ENCODE results near the gene RASGRF1. TPM values are rescaled to one million over a fixed set of nuclear protein-coding genes. Genes with fewer than 3 reads are reported as not detected.

Gene RASGRF1
- total and polyA plus RNA-seq, 2 donors (not counting 1 experiment from before 2014, with no cell fraction given) = 0.09 TPM; not detected in 1

DNA sequence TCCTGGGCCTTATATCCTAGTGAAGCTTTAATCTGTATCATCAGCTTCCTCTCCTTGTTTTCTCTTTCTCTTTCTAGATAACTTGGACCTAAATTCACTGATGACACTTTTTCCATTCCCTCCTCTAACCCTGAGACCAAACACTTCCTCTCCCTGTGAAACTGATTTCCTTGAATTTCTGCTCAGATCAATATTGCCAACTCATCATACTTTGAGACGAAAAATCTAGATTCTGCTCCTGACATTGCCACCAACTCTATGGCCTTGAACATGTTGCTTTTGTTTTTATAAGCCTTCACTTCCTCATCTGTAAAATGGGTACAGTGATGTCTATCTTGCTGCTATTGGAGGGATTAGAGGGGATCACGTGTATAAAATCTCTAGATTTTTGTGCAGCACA is 42.7 kb upstream of the RASGRF1 start:
- H3K27me3 ChIP-seq (ENCODE audit: control insufficient read depth, insufficient read depth, low read length) = no peaks in the 10 kb centered on the region
- TF ChIP-seq, protein P1, sequence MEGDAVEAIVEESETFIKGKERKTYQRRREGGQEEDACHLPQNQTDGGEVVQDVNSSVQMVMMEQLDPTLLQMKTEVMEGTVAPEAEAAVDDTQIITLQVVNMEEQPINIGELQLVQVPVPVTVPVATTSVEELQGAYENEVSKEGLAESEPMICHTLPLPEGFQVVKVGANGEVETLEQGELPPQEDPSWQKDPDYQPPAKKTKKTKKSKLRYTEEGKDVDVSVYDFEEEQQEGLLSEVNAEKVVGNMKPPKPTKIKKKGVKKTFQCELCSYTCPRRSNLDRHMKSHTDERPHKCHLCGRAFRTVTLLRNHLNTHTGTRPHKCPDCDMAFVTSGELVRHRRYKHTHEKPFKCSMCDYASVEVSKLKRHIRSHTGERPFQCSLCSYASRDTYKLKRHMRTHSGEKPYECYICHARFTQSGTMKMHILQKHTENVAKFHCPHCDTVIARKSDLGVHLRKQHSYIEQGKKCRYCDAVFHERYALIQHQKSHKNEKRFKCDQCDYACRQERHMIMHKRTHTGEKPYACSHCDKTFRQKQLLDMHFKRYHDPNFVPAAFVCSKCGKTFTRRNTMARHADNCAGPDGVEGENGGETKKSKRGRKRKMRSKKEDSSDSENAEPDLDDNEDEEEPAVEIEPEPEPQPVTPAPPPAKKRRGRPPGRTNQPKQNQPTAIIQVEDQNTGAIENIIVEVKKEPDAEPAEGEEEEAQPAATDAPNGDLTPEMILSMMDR (conservative IDR thresholded peaks at IDR 0.05 in 1 of 2, IDR thresholded peaks at IDR 0.05 in 1 of 2; ENCODE audit: low read depth in 1 of 2, low read length in 2 of 2) = no peak
- no peak for TF ChIP-seq EZH2 (IDR thresholded peaks at IDR 0.05; ENCODE audit: low read length, missing control alignments)
- no peak overlapping the region for H3K9ac ChIP-seq (ENCODE audit: insufficient read depth, low read length)
- no peaks in the 10 kb centered on the region for H3K4me1 ChIP-seq (ENCODE audit: control insufficient read depth, extremely low read depth, insufficient read depth, low read length)
- no peaks in the 10 kb centered on the region for H3K36me3 ChIP-seq (ENCODE audit: control insufficient read depth, insufficient read depth, low read length)
- no peaks in the 10 kb centered on the region for H3K9me3 ChIP-seq (ENCODE audit: control insufficient read depth, insufficient read depth, low read depth, low read length)
- H3K4me3 ChIP-seq (replicated peaks in 1 of 4; ENCODE audit: control extremely low read depth in 1 of 4, insufficient read depth in 1 of 4, low read depth in 3 of 4, low read length in 4 of 4) = no peak overlapping the region
- H4K20me1 ChIP-seq (ENCODE audit: control insufficient read depth, extremely low read depth, insufficient read depth, low read length) = no peaks in the 10 kb centered on the region
- H2AFZ ChIP-seq (ENCODE audit: low read length) = no peak overlapping the region
- no peak overlapping the region for H3K27ac ChIP-seq (ENCODE audit: insufficient read depth, low read length)
- no peak overlapping the region for H3K4me2 ChIP-seq (ENCODE audit: extremely low read depth, insufficient read depth, low read length)
- no peaks in the 10 kb centered on the region for H3K79me2 ChIP-seq (ENCODE audit: control insufficient read depth, insufficient read depth, low read length)
- no peak for DNase-seq (ENCODE audit: low read depth in 2 of 2)

DNA sequence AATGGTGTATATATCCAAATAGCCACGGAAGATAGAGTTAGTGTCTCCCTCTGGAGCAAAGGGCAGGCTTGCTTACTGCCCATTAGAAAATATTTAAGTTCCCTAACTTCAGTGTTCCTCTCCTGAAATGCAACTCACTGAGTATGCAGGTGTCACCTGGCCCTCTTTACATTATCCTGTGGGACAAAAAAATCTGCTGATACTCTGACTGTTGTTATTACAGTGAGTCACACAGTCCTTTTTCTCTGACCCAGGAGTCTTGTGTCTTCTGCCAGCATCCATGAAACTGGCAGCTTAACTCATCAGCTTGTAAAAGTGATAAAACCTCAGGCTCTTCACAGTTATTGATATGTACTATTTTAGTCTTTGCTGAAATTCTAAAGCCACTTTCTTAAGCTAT is 42.2 kb upstream of the RASGRF1 start:
- no peaks in the 10 kb centered on the region for H4K20me1 ChIP-seq (ENCODE audit: control insufficient read depth, extremely low read depth, insufficient read depth, low read length)
- no peak overlapping the region for H3K4me3 ChIP-seq (replicated peaks in 1 of 4; ENCODE audit: control extremely low read depth in 1 of 4, insufficient read depth in 1 of 4, low read depth in 3 of 4, low read length in 4 of 4)
- H3K27ac ChIP-seq (ENCODE audit: insufficient read depth, low read length) = no peak overlapping the region
- no peak overlapping the region for H2AFZ ChIP-seq (ENCODE audit: low read length)
- TF ChIP-seq, protein P1 (conservative IDR thresholded peaks at IDR 0.05 in 1 of 2, IDR thresholded peaks at IDR 0.05 in 1 of 2; ENCODE audit: low read depth in 1 of 2, low read length in 2 of 2) = no peak
- no peak for TF ChIP-seq EZH2 (IDR thresholded peaks at IDR 0.05; ENCODE audit: low read length, missing control alignments)
- H3K36me3 ChIP-seq (ENCODE audit: control insufficient read depth, insufficient read depth, low read length) = no peaks in the 10 kb centered on the region
- H3K9ac ChIP-seq (ENCODE audit: insufficient read depth, low read length) = no peak overlapping the region
- no peaks in the 10 kb centered on the region for H3K27me3 ChIP-seq (ENCODE audit: control insufficient read depth, insufficient read depth, low read length)
- no peak for DNase-seq (ENCODE audit: low read depth in 2 of 2)
- H3K4me1 ChIP-seq (ENCODE audit: control insufficient read depth, extremely low read depth, insufficient read depth, low read length) = no peaks in the 10 kb centered on the region
- H3K4me2 ChIP-seq (ENCODE audit: extremely low read depth, insufficient read depth, low read length) = no peak overlapping the region
- H3K79me2 ChIP-seq (ENCODE audit: control insufficient read depth, insufficient read depth, low read length) = no peaks in the 10 kb centered on the region
- no peaks in the 10 kb centered on the region for H3K9me3 ChIP-seq (ENCODE audit: control insufficient read depth, insufficient read depth, low read depth, low read length)

DNA sequence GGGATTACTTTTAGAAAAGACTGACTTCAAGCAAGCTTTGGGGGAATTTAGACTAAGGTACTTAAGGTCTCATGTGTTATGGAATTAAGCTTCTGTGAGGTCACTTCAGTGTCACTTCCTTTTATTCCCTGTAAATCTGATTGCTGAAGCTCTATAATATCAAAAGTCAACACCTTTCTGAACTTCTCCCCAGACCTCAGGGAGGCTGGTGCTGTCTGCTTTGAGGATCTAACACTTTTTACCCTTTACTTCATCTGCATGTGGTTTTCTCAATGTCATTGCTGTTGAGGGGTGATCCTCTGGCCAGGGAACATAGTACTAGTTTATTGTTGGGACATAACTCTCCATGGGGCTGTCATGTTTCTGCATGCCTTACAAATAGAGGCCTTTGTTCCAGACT is 41.8 kb upstream of the RASGRF1 start:
- TF ChIP-seq, protein P1 (conservative IDR thresholded peaks at IDR 0.05 in 1 of 2, IDR thresholded peaks at IDR 0.05 in 1 of 2; ENCODE audit: low read depth in 1 of 2, low read length in 2 of 2) = no peak
- no peak for TF ChIP-seq EZH2 (IDR thresholded peaks at IDR 0.05; ENCODE audit: low read length, missing control alignments)
- no peaks in the 10 kb centered on the region for H3K9me3 ChIP-seq (ENCODE audit: control insufficient read depth, insufficient read depth, low read depth, low read length)
- no peak overlapping the region for H3K9ac ChIP-seq (ENCODE audit: insufficient read depth, low read length)
- H3K36me3 ChIP-seq (ENCODE audit: control insufficient read depth, insufficient read depth, low read length) = no peaks in the 10 kb centered on the region
- H3K4me2 ChIP-seq (ENCODE audit: extremely low read depth, insufficient read depth, low read length) = no peak overlapping the region
- no peaks in the 10 kb centered on the region for H3K79me2 ChIP-seq (ENCODE audit: control insufficient read depth, insufficient read depth, low read length)
- H3K4me1 ChIP-seq (ENCODE audit: control insufficient read depth, extremely low read depth, insufficient read depth, low read length) = no peaks in the 10 kb centered on the region
- H3K4me3 ChIP-seq (replicated peaks in 1 of 4; ENCODE audit: control extremely low read depth in 1 of 4, insufficient read depth in 1 of 4, low read depth in 3 of 4, low read length in 4 of 4) = no peak overlapping the region
- no peaks in the 10 kb centered on the region for H4K20me1 ChIP-seq (ENCODE audit: control insufficient read depth, extremely low read depth, insufficient read depth, low read length)
- DNase-seq (ENCODE audit: low read depth in 2 of 2) = no peak
- H3K27ac ChIP-seq (ENCODE audit: insufficient read depth, low read length) = no peak overlapping the region
- no peaks in the 10 kb centered on the region for H3K27me3 ChIP-seq (ENCODE audit: control insufficient read depth, insufficient read depth, low read length)
- H2AFZ ChIP-seq (ENCODE audit: low read length) = no peak overlapping the region
